ENCODE data around the gene MSL1.

MSL1 gene

DNA sequence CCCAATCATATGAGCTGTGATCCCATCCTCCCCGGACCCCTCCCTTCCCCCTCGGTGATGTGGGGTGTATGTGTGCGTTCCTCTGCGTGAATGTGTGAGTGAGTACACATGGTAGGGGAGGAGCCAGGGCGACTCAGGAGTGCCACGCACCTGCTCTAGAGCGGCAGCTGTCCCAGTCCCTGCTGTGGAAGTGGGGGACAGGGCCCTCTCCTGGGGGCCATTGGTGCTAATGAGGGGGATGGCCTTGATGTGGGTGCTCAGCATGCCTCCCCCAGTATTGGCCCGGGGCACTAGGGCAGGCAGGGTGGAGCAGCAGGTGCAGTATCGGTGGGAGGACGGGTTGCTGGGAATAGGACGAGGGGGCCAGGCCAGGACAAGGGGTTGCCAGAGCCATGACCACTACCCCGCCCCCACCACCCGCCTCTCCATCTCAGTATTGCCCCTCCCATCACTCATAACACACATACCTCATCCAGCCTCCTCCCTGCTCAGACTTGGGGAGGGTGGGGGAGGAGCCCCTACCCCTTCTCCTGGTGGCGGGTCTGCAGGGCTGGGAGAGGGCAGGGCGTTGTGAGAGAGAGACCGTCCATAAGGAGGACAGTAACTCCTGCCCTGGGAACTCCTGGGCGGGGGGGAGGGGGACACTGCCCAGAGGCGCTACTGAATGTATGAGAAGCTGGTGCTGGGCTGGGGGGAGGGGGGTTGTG, 29.9 kb upstream of the MSL1 start:
- DNase-seq (ENCODE audit: low read depth in 2 of 2), result no peak

DNA sequence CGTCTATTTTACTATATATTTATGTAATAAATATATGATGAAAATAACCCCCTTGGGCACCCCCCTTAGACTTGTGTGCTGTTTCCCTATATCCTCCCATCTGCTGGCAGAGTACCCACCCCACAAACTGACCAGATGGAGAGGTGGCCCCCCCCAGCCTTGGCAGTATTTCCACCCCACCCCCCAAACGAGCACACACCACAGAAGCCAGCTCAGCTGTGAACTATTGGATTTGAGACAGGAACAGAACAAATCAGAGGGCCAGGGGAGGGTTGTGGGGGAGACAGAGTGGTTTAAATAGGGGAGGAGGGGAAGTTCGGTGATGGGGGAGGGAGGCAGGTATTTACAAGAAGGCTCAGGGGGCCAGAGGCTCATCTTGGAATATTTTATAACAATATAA, 29.2 kb upstream of the MSL1 start:
- DNase-seq (ENCODE audit: low read depth in 2 of 2), result no peak

DNA sequence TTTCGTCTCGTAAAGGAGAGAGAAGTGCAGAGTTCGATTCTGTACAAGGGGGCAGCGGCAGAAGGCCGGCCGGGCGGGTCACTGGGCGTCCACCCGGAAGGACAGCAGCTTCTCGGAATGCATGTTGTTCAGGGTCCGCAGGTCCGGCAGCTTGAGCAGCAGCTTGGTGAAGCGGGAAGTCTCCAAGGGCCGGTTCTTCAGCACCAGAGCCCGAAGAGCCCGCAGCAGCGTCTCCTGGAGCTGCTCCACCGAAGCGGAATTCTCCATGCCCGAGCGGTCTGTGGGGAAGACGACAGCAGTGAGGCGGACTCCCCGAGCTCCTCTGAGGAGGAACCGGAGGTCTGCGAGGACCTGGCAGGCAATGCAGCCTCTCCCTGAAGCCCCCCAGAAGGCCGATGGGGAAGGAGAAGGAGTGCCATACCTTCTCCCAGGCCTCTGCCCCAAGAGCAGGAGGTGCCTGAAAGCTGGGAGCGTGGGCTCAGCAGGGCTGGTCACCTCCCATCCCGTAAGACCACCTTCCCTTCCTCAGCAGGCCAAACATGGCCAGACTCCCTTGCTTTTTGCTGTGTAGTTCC, 28.7 kb upstream of the MSL1 start:
- DNase-seq (ENCODE audit: low read depth in 2 of 2), result no peak

DNA sequence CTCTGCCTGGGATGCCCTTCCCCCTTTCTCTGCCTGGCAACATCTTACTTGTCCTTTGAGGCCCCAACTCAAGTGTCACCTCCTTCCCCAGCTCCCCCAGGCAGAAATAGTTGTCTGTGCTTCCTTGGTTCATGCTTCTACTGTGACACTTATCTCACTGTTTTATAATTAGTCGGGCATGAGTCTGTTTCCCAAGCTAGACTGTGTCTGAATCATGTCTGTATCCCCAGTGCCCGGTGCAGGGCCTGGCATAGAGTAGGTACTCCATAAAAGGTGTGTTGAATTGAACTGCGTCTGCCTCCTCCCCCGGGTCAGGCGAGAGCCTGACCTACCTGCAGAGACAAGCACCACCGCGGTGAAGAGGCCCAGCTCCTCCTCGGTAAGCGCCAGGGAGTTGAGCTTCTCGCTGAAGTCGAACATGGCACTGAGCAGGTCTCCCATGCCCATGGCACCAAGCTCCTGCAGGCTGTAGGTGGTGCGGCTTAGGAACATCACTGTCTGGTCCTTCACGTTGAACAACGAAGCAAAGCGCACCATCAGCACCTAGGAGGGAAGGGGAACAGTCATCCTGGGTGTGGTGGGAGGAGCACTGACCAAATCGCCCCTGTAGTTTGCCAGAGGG, 28.1 kb upstream of the MSL1 start:
- DNase-seq (ENCODE audit: low read depth in 2 of 2), result no peak

DNA sequence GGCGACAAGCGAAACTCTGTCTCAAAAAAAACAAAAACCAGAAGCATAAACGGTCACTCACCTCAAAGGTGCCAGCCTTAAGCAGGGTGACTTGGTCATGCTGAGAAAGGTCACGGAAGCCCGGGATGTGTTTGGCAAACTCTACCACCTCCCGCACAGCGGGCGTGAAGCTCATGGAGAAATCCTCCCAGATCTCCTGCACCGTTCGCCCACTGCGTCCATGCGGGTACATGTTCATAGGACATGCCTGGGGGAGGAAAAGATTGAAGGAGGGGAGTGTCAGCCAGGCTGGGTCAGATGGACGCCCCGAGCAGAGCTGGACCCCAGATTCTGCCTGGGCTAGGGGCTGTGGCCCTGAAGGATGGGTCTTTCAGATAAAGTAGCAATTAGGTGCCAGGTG, 26.9 kb upstream of the MSL1 start:
- DNase-seq (ENCODE audit: low read depth in 2 of 2), result no peak

DNA sequence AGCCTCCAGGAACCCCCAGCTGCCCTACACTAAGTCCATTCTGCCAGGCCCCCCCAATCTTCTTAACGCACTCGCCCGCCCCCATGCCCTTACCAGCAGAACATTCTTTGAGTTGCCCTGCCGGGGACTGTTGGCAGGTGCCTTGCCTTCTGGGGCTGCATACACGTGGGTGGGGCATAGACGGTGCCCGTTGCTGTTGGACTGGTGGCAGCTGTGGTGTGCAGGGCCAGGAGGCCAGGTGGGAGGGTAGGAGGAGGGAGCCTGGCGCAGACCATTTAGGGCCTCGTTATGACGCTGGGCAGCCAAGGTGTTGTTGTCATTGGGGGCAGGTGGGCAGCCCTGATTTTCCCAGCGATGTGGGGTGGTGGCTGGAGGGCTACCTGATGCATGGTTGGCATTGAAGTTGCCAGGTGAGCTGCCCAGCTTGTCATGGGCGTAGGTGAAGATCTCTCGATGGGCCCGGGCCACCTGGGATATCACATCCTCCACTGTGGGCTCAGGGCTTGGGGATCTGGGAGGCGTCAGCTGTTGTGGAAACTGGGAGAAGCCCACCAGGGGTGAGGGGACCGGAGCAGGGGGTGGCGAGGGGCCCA, 26.3 kb upstream of the MSL1 start:
- DNase-seq (ENCODE audit: low read depth in 2 of 2), result no peak

GRCh38 chr17:40095944-40096791, 25.6 kb upstream of the MSL1 start:
- DNase-seq (ENCODE audit: low read depth in 2 of 2), result peak; percentile 56 to 78

GRCh38 chr17:40097087-40097486, 24.7 kb upstream of the MSL1 start:
- no peak for DNase-seq (ENCODE audit: low read depth in 2 of 2)

DNA sequence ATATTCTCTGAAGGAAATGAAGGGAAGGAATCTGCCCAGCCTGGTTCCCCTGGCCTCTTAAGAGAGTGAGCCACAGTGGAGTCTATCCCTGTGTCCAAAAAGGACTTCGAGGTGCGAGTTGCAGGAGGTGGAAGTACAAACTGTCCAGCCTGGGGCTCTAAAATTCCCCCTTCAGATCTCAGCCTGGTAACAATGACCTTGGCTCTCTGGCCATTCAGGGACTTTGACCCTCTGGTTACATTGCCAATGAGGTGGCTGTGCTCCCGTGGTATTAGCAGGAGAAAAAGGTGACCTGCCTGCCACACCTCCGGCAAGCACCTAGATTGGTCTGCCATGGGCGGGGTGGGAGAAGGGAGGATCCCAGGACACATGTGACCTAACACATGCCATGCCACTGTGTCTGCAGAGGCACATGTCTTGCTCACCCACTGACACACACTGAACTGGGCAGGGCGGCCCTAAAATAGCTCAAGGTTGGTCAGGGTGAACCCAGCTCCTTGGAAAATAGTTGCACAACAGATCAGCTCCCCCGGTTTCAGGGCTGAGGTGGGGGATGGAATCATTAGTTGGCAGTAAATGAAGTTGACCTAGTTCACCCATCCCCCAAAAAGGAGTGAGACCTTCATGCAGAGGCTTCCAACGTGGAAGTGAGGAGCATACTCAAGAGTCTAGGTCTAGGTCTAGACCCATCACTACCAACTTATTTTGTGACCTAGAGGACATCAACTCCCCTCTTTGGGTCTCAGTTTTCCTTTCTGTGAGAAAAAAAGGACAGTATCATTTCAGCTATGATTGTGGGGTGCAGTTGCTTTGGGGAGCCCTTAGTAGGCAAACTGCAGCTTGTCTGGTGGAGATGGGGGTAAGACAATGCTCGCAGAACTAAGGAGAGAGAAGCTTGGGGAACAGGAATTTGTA, 23.6 kb upstream of the MSL1 start:
- no peak for DNase-seq (ENCODE audit: low read depth in 2 of 2)

DNA sequence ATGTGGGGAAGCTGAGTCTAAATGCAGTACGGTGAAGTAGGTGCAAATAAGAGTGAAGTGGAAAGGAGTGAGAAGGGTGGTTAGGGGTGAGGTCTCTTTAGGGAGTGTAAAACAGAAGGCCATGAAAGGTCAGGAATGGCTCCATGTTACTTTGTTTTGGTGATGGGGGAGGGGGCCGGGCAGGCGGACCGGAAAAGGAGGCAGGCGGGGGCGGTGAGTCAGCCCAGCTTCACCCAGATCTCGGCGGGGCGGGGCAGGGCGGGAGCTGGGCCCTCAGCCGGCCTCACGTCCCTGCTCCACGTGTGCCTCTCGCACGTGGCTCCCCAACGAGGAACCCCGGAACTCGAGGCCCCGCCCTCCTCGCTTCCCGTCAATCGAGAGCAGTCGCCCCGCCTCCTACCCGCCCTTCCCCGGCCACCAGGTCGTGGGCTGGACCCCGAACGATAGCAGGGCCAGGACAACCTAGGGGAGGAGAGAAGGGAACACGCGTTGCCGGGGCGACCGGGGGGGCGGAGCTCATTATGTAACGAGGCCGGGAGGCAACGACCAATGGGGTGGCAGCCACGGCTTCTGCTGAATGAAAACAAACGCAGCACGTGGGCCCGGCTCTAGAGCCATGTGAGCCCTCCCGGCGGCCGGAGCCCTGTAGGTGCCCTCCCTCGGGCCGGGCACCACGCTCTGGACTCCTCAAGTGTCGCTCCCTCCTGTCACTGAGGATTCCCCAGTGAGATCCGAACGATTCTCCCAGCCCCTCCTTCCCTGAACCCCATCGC, 22.7 kb upstream of the MSL1 start:
- DNase-seq (ENCODE audit: low read depth in 2 of 2), result peak; percentile 98 to 100

- DNase-seq (ENCODE audit: low read depth in 2 of 2), result no peak
These were observed 22.0 kb upstream of the MSL1 start for GRCh38 chr17:40099619-40100418.

GRCh38 chr17:40100419-40100668, 21.4 kb upstream of the MSL1 start, which contains the start of gene NR1D1:
Gene NR1D1, minus strand, starts transcription at chr17:40100589. Its CDS starts 495 bp downstream, at chr17:40100094.
- no peak for DNase-seq (ENCODE audit: low read depth in 2 of 2)

- peak; percentile 80 to 84 for DNase-seq (ENCODE audit: low read depth in 2 of 2)
These were observed 21.0 kb upstream of the MSL1 start for GRCh38 chr17:40100669-40101366.

DNA sequence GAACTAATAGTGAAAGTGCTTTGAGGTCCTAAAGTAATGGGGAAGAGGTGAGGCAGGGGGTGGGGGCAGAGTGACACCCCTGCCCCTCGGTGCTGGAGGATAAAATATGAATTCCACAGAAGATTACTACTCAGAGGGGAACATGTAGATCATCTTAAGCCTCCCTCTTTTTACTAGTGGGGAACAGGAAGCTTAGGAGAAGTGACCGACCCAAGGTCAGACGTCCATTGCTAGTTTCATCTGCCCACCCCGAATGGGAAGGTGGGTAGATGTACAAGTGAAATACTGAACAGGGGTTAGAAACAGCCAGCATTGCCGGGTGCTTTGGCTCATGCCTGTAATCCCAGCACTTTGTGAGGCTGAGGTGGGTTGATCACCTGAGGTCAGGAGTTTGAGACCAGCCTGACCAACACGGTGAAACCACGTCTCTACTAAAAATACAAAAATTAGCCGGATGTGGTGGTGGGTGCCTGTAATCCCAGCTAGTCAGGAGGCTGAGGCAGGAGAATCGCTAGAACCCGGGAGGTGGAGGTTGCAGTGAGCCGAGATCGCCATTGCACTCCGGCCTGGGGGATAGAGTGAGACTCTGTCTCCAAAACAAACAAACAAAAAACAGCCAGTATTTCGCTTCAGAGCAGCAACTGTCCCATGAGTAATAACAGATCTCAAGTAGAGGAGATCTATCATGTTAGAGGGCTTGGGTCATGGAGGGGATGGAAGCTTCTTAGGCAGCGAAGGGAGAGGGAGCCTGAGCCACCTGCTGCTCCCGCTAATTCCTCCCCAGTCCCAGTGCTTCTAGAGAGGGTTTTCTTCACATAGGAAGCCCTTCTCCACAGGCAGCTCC, 20.2 kb upstream of the MSL1 start:
- DNase-seq (ENCODE audit: low read depth in 2 of 2), result no peak

DNA sequence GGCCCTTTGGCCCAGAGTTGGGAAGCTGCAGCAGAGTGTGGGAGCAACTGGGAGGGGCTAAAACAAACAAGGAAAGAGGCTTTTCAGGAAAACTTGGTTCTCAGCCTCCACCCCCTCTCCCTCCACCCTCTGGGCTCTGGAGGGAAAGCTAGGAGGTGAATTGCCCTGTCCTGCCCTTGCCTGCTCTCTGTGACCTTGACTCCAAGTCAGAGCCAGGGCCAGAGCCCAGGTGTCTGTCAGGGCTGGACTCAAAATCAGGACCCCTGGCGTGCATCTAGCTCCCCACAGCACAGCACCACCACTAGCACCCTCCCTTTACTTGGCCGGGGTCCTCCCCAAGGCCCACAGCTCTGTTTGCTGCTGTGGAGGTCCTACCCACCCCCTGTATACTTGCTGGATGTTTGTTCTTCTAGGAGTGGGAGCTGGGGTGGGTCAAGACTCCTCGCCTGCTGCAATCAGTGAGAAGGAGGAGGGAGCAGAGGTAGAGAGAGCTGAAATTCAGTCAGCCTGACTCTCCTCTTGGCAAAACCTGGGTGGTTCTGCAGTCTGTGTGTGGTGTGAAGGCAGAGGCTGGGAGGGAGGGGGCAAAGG, 18.6 kb upstream of the MSL1 start:
- no peak for DNase-seq (ENCODE audit: low read depth in 2 of 2)

DNA sequence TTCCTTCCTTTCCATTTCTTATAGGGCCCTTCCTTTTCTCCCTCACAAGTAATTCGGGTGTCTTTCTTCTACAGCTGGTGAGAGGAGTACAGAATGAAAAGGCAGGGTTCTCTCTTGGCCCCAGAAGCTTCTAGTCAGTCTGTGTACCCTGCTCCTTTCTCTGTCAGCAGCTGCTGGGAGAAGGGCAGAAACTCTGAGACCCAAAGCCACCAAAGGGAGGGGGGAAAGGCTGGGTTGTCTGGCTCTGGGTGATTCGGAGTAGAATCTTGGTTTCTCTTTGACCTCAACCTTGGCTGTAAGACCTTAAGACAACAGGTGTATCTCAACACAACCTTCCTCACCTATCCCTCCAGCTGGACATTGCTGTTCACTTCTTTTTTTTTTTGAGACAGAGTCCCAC, 18.1 kb upstream of the MSL1 start:
- DNase-seq (ENCODE audit: low read depth in 2 of 2), result no peak

DNA sequence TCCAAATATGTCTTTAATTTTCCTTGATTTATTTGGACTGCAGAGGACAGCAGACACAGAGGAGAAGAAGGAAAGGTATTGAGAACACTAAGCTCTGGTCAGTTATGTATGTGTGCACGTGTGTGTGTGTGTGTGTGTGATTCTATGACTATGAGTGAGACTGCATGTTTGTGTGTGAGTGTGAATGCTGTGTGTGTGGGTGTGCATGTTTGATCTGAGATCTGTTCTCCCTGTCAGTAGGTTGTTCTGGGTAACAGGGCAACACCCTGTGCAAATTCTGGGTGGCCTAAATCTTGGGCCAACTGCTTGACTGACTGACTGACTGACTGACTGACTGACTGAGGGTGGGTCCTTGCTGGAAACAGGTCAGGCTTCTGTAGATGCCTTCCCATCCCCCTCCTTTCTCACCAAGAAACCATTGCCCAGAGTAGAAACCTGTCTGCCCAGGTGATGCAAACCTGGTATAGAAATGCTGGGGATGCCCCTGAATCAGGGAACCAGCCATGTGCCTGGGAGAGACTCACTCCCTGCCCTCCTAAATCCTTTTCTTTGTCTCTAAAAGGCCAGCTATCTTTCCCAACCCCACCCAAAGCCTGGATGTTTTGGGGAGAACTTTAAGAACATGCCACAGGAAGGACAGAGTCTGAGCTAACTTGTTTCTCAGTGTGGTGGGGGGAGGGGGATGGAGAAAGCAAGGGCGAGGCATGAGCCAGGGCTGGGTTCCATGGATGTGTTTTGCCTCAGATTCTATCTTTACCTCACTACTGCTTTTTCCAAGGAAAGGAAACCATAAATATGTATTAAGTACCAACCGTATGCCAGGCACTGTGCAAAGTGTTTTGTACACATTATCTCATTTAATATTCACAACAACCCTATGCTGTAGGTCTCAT, 16.9 kb upstream of the MSL1 start:
- DNase-seq (ENCODE audit: low read depth in 2 of 2), result no peak
